IMR-90 (cell line): Measurements from ENCODE around the gene FUT2. TPM values are rescaled to one million over a fixed set of nuclear protein-coding genes. Genes with fewer than 3 reads are reported as not detected.
A peak's percentile ranks its signal among the peaks of the same experiment; 100 is the strongest.

ENCODE experiments used
- ATAC-seq: fragments of 200-7000 bp; cut with Tn5 transposase; 2 replicates; pipeline ENCODE4 v1.9.1; 2020; ENCODE audit warnings: low read depth, mild to moderate bottlenecking, moderate library complexity
- BruUV-seq: library from RNA; stranded (reverse); fragments of 400-500 nt; replicated peaks from 2 replicates; lab custom pipeline; 2021; lab: Mats Ljungman, UMichigan
- CTCF ChIA-PET: fragments of 300-600 bp; formaldehyde crosslinking; extraction: SDS; loops from one replicate; lab custom pipeline; 2021; ENCODE audit warnings: antibody characterized with exemption; lab: Yijun Ruan, JAX
- POLR2A ChIA-PET: fragments of 300-600 bp; sonication (Branson Sonifier 250); formaldehyde crosslinking; loops from one replicate; lab custom pipeline; 2022; ENCODE audit warnings: antibody characterized with exemption; ENCODE audit not compliant: unreplicated experiment; lab: Charles Lee
- DNase-seq: peaks from one replicate; pipeline ENCODE4 v3.0.0; 2013
- H2AFZ ChIP-seq: replicated peaks from 2 replicates; pipeline ENCODE3; 2013; ENCODE audit warnings: low read length, mild to moderate bottlenecking; ENCODE audit not compliant: poor library complexity
- H2AK5ac ChIP-seq: 2 replicates; pipeline ENCODE4 v1.6.1; 2013; ENCODE audit warnings: low read depth, low read length, inconsistent platforms
- H2AK9ac ChIP-seq: replicated peaks from 2 replicates; pipeline ENCODE3; 2013; ENCODE audit warnings: mild to moderate bottlenecking, low read depth, low read length, moderate library complexity; ENCODE audit not compliant: poor library complexity
- H2BK120ac ChIP-seq: 2 replicates; pipeline ENCODE4 v1.6.1; 2013; ENCODE audit warnings: low read depth, low read length, inconsistent platforms
- H2BK15ac ChIP-seq: 3 replicates; pipeline ENCODE4 v1.6.1; 2013; ENCODE audit warnings: low read depth, low read length, inconsistent platforms
- H2BK20ac ChIP-seq: 2 replicates; pipeline ENCODE4 v1.6.1; 2013; ENCODE audit warnings: low read depth, mild to moderate bottlenecking, inconsistent platforms, low read length, moderate library complexity
- H2BK5ac ChIP-seq: 2 replicates; pipeline ENCODE4 v1.6.1; 2013; ENCODE audit warnings: mild to moderate bottlenecking, low read depth, low read length, inconsistent platforms; ENCODE audit not compliant: poor library complexity, severe bottlenecking
- H3K14ac ChIP-seq: replicated peaks from 2 replicates; pipeline ENCODE4 v1.6.1; 2013; ENCODE audit warnings: low read depth, low read length, inconsistent platforms
- H3K18ac ChIP-seq: 2 replicates; pipeline ENCODE4 v1.6.1; 2013; ENCODE audit warnings: low read depth, low read length, control low read depth
- H3K23ac ChIP-seq: 2 replicates; pipeline ENCODE4 v1.6.1; 2013; ENCODE audit warnings: low read depth, low read length, inconsistent platforms
- H3K27ac ChIP-seq: 2 replicates; pipeline ENCODE4 v1.5.1; 2013; ENCODE audit warnings: mild to moderate bottlenecking, control low read depth, low read length; ENCODE audit not compliant: insufficient read depth
- H3K27me3 ChIP-seq: 2 replicates; pipeline ENCODE4 v1.6.1; 2013; ENCODE audit warnings: low read length; ENCODE audit not compliant: control insufficient read depth, insufficient read depth
- H3K36me3 ChIP-seq: 2 replicates; pipeline ENCODE4 v1.6.1; 2013; ENCODE audit warnings: low read length, mixed read lengths; ENCODE audit not compliant: control insufficient read depth, insufficient read depth
- H3K4ac ChIP-seq: 2 replicates; pipeline ENCODE4 v1.6.1; 2013; ENCODE audit warnings: low read depth, low read length, inconsistent platforms
- H3K4me1 ChIP-seq: 2 replicates; pipeline ENCODE4 v1.6.1; 2013; ENCODE audit warnings: low read length, mixed read lengths; ENCODE audit not compliant: control insufficient read depth, insufficient read depth
- H3K4me2 ChIP-seq: 2 replicates; pipeline ENCODE4 v1.6.1; 2013; ENCODE audit warnings: low read depth, mild to moderate bottlenecking, control low read depth, low read length, moderate library complexity
- H3K4me3 ChIP-seq: 2 replicates; pipeline ENCODE4 v1.5.1; 2013; ENCODE audit warnings: low read depth, mild to moderate bottlenecking, control low read depth, low read length, moderate library complexity; ENCODE audit not compliant: insufficient read depth
- H3K56ac ChIP-seq: 2 replicates; pipeline ENCODE4 v1.6.1; 2013; ENCODE audit warnings: low read length, inconsistent platforms; ENCODE audit not compliant: insufficient read depth; ENCODE audit errors: extremely low read depth
- H3K79me1 ChIP-seq, 2 experiments: 2 replicates each; pipeline ENCODE4 v1.6.1; 2013; ENCODE audit warnings: low read length in 2 of 2, inconsistent platforms in 1 of 2, low read depth in 1 of 2
- H3K9ac ChIP-seq: 2 replicates; pipeline ENCODE4 v1.6.1; 2013; ENCODE audit warnings: low read depth, low read length, control low read depth
- H3K9me1 ChIP-seq: 2 replicates; pipeline ENCODE4 v1.6.1; 2013; ENCODE audit warnings: low read length, inconsistent platforms; ENCODE audit not compliant: insufficient read depth
- H3K9me3 ChIP-seq: 2 replicates; pipeline ENCODE4 v1.6.1; 2013; ENCODE audit warnings: low read length; ENCODE audit not compliant: control insufficient read depth, insufficient read depth
- H4K20me1 ChIP-seq: 2 replicates; pipeline ENCODE4 v1.6.1; 2013; ENCODE audit warnings: low read length, inconsistent platforms; ENCODE audit not compliant: insufficient read depth
- H4K5ac ChIP-seq: 2 replicates; pipeline ENCODE4 v1.6.1; 2013; ENCODE audit warnings: mild to moderate bottlenecking, low read depth, low read length, control low read depth
- H4K8ac ChIP-seq, 2 experiments: 2 replicates each; pipeline ENCODE4 v1.6.1; 2013; ENCODE audit warnings: low read depth in 2 of 2, low read length in 2 of 2, control low read depth in 1 of 2, inconsistent platforms in 1 of 2
- H4K91ac ChIP-seq: 2 replicates; pipeline ENCODE4 v1.6.1; 2013; ENCODE audit warnings: low read depth, low read length, inconsistent platforms; ENCODE audit not compliant: insufficient read depth
- CEBPB ChIP-seq: IDR thresholded peaks from 2 replicates; pipeline ENCODE4 v1.6.1; 2012; ENCODE audit warnings: low read depth, low read length, improper control_type of control experiment
- NFE2L2 ChIP-seq: fragments of 150-350 bp; IDR thresholded peaks from 2 replicates; pipeline ENCODE4 v1.6.1; 2016; ENCODE audit warnings: low read depth, mild to moderate bottlenecking, low read length
- POLR2A ChIP-seq: IDR thresholded peaks from 2 replicates; pipeline ENCODE4 v1.6.1; 2012; ENCODE audit warnings: mild to moderate bottlenecking, low read depth, low read length
- RFX5 ChIP-seq: IDR thresholded peaks from 2 replicates; pipeline ENCODE4 v1.8.0; 2012; ENCODE audit warnings: low read depth, mild to moderate bottlenecking, low read length, moderate library complexity
- WGBS, 2 experiments: methylation state at CpG; one replicate each; pipeline versions ENCODE4 v1.1.5 to v1.1.7; 2013; ENCODE audit warnings: missing lambda C conversion rate in 2 of 2; ENCODE audit not compliant: insufficient read length in 1 of 2; ENCODE audit errors: extremely low coverage in 2 of 2; 5-methylcytosine and 5-hydroxymethylcytosine counted together
- dilution Hi-C: fragments of 300-500 bp; cut with HindIII; formaldehyde crosslinking; loops from one replicate; pipeline ENCODE4 v1.14.3; 2018; ENCODE audit warnings: low sequenced_read_pairs; ENCODE audit not compliant: unreplicated experiment
- in situ Hi-C: fragments of 300-500 bp; cut with MboI; formaldehyde crosslinking; loops from 3 replicates; pipeline ENCODE4 v1.14.3; 2019; ENCODE audit warnings: low sequenced_read_pairs, inconsistent platforms, mixed read lengths
- intact Hi-C: fragments of 100-400 bp; cut with micrococcal nuclease; formaldehyde crosslinking; loops from 2 replicates; pipeline ENCODE4 v1.10.0; 2022
- polyA plus RNA-seq, 3 experiments: library from polyadenylated mRNA; depleted of rRNA; stranded (reverse); fragments of >200 nt; gene quantifications; 2 replicates each; pipeline ENCODE4 v1.2.3, GENCODE V29; 2012; ENCODE audit warnings: low replicate concordance in 1 of 3
- total RNA-seq: library from RNA; depleted of rRNA; stranded (reverse); fragments of >200 nt; gene quantifications from 2 replicates; pipeline ENCODE4 v1.2.3, GENCODE V29; 2012; rRNA removed

FUT2 gene
- total and polyA plus RNA-seq, 2 of the 4 experiments (the other 2 are of a cell fraction) = not detected

GRCh38 chr19:48755084-48755641, 59.4 kb downstream of the FUT2 start, which contains the start of gene FGF21:
Gene FGF21 (plus strand): TSS chr19:48755524. CDS start chr19:48756237, 713 bp downstream.
- H2BK15ac ChIP-seq = no peak within 1 kb of the TSS
- H3K4me2 ChIP-seq = no peak within 1 kb of the TSS
- H3K4me3 ChIP-seq = no peak within 1 kb of the TSS
- in situ Hi-C loops (no loop called here), dilution Hi-C loops (no loop called here), intact Hi-C loops (no loop called here)
- ATAC-seq (no peak), DNase-seq (no peak)
- peak within 1 kb of the TSS; percentile 70 for H2AK9ac ChIP-seq
- ChIA-PET POLR2A (no interaction called here), CTCF (no interaction called here)
- H3K9me1 ChIP-seq = no peaks in the 10 kb centered on the region
- no peaks in the 10 kb centered on the region for H3K79me1 ChIP-seq
- H4K8ac ChIP-seq = 0 out of 4 replicates have a peak within 1 kb of the TSS, but pooled peaks of 1 of the 2 experiments have one; percentile 25
- 0 out of 2 replicates have a peak within 1 kb of the TSS, but pooled peaks have one; percentile 55 for H4K91ac ChIP-seq
- H3K56ac ChIP-seq = no peak within 1 kb of the TSS
- H4K20me1 ChIP-seq = no peaks in the 10 kb centered on the region
- no peak within 1 kb of the TSS for H2AFZ ChIP-seq
- no peak within 1 kb of the TSS for H4K5ac ChIP-seq
- BruUV-seq = no TSS peak
- 100% methylated on average over 1 of the region's 4 CpGs; no CpG with 5 or more reads in 1 of the 2 experiments for WGBS, 2 experiments
- H3K14ac ChIP-seq = no peak within 1 kb of the TSS
- no peaks in the 10 kb centered on the region for H3K36me3 ChIP-seq
- TF ChIP-seq POLR2A (no peak), RFX5 (no peak), NFE2L2 (no peak), CEBPB (no peak)
- H3K18ac ChIP-seq = no peak within 1 kb of the TSS
- H3K27me3 ChIP-seq = peaks cover 28% of the 10 kb centered on the region
- no peak within 1 kb of the TSS for H2BK5ac ChIP-seq
- H2BK20ac ChIP-seq = no peak within 1 kb of the TSS
- H3K4ac ChIP-seq = no peak within 1 kb of the TSS
- no peak within 1 kb of the TSS for H2AK5ac ChIP-seq
- H3K9ac ChIP-seq = no peak within 1 kb of the TSS
- no peak within 1 kb of the TSS for H3K27ac ChIP-seq
- peaks cover 4% of the 10 kb centered on the region; the same call in 1 of the 2 replicates for H3K4me1 ChIP-seq
- no peak within 1 kb of the TSS for H3K23ac ChIP-seq
- no peak within 1 kb of the TSS for H2BK120ac ChIP-seq
- no peaks in the 10 kb centered on the region for H3K9me3 ChIP-seq

Other genes with a start within 250 kb of the FUT2 start
- gene GRWD1, start 250.0 kb upstream of the FUT2 start, total RNA-seq = 22.0 and 32.5 TPM in 2 replicates
- gene GRWD1, start 250.0 kb upstream of the FUT2 start, polyA plus RNA-seq (2012; rRNA removed) = 22.5 and 25.2 TPM in 2 replicates
- gene KCNJ14, start 240.4 kb upstream of the FUT2 start, total RNA-seq = under 0.01 and 0.18 TPM in 2 replicates
- 0.34 and 0.39 TPM in 2 replicates for gene KCNJ14, start 240.4 kb upstream of the FUT2 start, polyA plus RNA-seq (2012; rRNA removed)
- 35.8 and 38.3 TPM in 2 replicates for gene CYTH2, start 226.6 kb upstream of the FUT2 start, total RNA-seq
- gene CYTH2, start 226.6 kb upstream of the FUT2 start, polyA plus RNA-seq (2012; rRNA removed) = 56.1 and 62.0 TPM in 2 replicates
- gene LMTK3, start 184.1 kb upstream of the FUT2 start, total RNA-seq = 0.18 TPM in 1 of 2 replicates, not detected in the other
- 0.60 and 0.87 TPM in 2 replicates for gene LMTK3, start 184.1 kb upstream of the FUT2 start, polyA plus RNA-seq (2012; rRNA removed)
- not detected in 2 replicates for gene SULT2B1, start 143.8 kb upstream of the FUT2 start, total RNA-seq
- gene SULT2B1, start 143.8 kb upstream of the FUT2 start, polyA plus RNA-seq (2012; rRNA removed) = 0.09 TPM in 1 of 2 replicates, not detected in the other
- not detected in 2 replicates for gene SPACA4, start 89.2 kb upstream of the FUT2 start, total RNA-seq
- not detected in 2 replicates for gene SPACA4, start 89.2 kb upstream of the FUT2 start, polyA plus RNA-seq (2012; rRNA removed)
- 0.36 and 0.56 TPM in 2 replicates for gene FAM83E, start 80.9 kb upstream of the FUT2 start, total RNA-seq
- 0.05 and 0.17 TPM in 2 replicates for gene FAM83E, start 80.9 kb upstream of the FUT2 start, polyA plus RNA-seq (2012; rRNA removed)
- 1,909 and 2,552 TPM in 2 replicates for gene RPL18, start 76.8 kb upstream of the FUT2 start, total RNA-seq
- gene RPL18, start 76.8 kb upstream of the FUT2 start, polyA plus RNA-seq (2012; rRNA removed) = 1,897 and 2,254 TPM in 2 replicates
- 1.6 and 1.7 TPM in 2 replicates for gene SPHK2, start 76.5 kb upstream of the FUT2 start, total RNA-seq
- gene SPHK2, start 76.5 kb upstream of the FUT2 start, polyA plus RNA-seq (2012; rRNA removed) = 9.9 and 11.9 TPM in 2 replicates
- gene DBP, start 58.6 kb upstream of the FUT2 start, total RNA-seq = 2.5 and 3.6 TPM in 2 replicates
- 3.0 and 3.6 TPM in 2 replicates for gene DBP, start 58.6 kb upstream of the FUT2 start, polyA plus RNA-seq (2012; rRNA removed)
- gene CA11, start 49.8 kb upstream of the FUT2 start, total RNA-seq = 1.3 and 1.7 TPM in 2 replicates
- 2.7 and 2.9 TPM in 2 replicates for gene CA11, start 49.8 kb upstream of the FUT2 start, polyA plus RNA-seq (2012; rRNA removed)
- not detected in 2 replicates for gene NTN5, start 23.0 kb upstream of the FUT2 start, total RNA-seq
- gene NTN5, start 23.0 kb upstream of the FUT2 start, polyA plus RNA-seq (2012; rRNA removed) = 0.11 and 0.19 TPM in 2 replicates
- 0.18 and 0.28 TPM in 2 replicates for gene MAMSTR, start 23.8 kb downstream of the FUT2 start, total RNA-seq
- gene MAMSTR, start 23.8 kb downstream of the FUT2 start, polyA plus RNA-seq (2012; rRNA removed) = 1.9 and 2.7 TPM in 2 replicates
- gene RASIP1, start 44.6 kb downstream of the FUT2 start, total RNA-seq = under 0.01 and 0.18 TPM in 2 replicates
- 0.51 and 0.67 TPM in 2 replicates for gene RASIP1, start 44.6 kb downstream of the FUT2 start, polyA plus RNA-seq (2012; rRNA removed)
- gene IZUMO1, start 50.9 kb downstream of the FUT2 start, total RNA-seq = not detected in 2 replicates
- gene IZUMO1, start 50.9 kb downstream of the FUT2 start, polyA plus RNA-seq (2012; rRNA removed) = not detected in 2 replicates
- under 0.01 and 0.18 TPM in 2 replicates for gene FUT1, start 56.7 kb downstream of the FUT2 start, total RNA-seq
- 0.03 and 0.09 TPM in 2 replicates for gene FUT1, start 56.7 kb downstream of the FUT2 start, polyA plus RNA-seq (2012; rRNA removed)
- not detected in 2 replicates for gene FGF21, start 59.6 kb downstream of the FUT2 start, total RNA-seq
- gene FGF21, start 59.6 kb downstream of the FUT2 start, polyA plus RNA-seq (2012; rRNA removed) = not detected in 2 replicates
- 20.1 and 21.7 TPM in 2 replicates for gene BCAT2, start 115.1 kb downstream of the FUT2 start, total RNA-seq
- gene BCAT2, start 115.1 kb downstream of the FUT2 start, polyA plus RNA-seq (2012; rRNA removed) = 42.2 and 45.3 TPM in 2 replicates
- 0.54 and 0.56 TPM in 2 replicates for gene HSD17B14, start 140.5 kb downstream of the FUT2 start, total RNA-seq
- 4.5 and 5.6 TPM in 2 replicates for gene HSD17B14, start 140.5 kb downstream of the FUT2 start, polyA plus RNA-seq (2012; rRNA removed)
- 4.2 and 4.5 TPM in 2 replicates for gene PLEKHA4, start 172.6 kb downstream of the FUT2 start, total RNA-seq
- gene PLEKHA4, start 172.6 kb downstream of the FUT2 start, polyA plus RNA-seq (2012; rRNA removed) = 14.4 and 17.2 TPM in 2 replicates
- 26.7 and 39.4 TPM in 2 replicates for gene PPP1R15A, start 176.4 kb downstream of the FUT2 start, total RNA-seq
- 87.7 and 104 TPM in 2 replicates for gene PPP1R15A, start 176.4 kb downstream of the FUT2 start, polyA plus RNA-seq (2012; rRNA removed)
- gene TULP2, start 202.8 kb downstream of the FUT2 start, total RNA-seq = under 0.01 TPM in 1 of 2 replicates, not detected in the other
- gene TULP2, start 202.8 kb downstream of the FUT2 start, polyA plus RNA-seq (2012; rRNA removed) = 0.20 and 0.26 TPM in 2 replicates
- 37.3 and 39.2 TPM in 2 replicates for gene NUCB1, start 204.3 kb downstream of the FUT2 start, total RNA-seq
- 253 and 261 TPM in 2 replicates for gene NUCB1, start 204.3 kb downstream of the FUT2 start, polyA plus RNA-seq (2012; rRNA removed)
- gene DHDH, start 237.7 kb downstream of the FUT2 start, total RNA-seq = 0.28 and 0.36 TPM in 2 replicates
- 0.33 and 0.53 TPM in 2 replicates for gene DHDH, start 237.7 kb downstream of the FUT2 start, polyA plus RNA-seq (2012; rRNA removed)